Activated T-cell treated with anti-CD3 and anti-CD28 coated beads for 24 hours (primary cell): ENCODE data around the gene HIF1AN.
A peak's percentile ranks its signal among the peaks of the same experiment; 100 is the strongest.

Experiments
- DNase-seq: peaks from one replicate; pipeline ENCODE4 v3.0.0-alpha.2; 2020; ENCODE audit warnings: low read depth

HIF1AN gene

GRCh38 chr10:100522107-100522801 lies 13.5 kb upstream of the HIF1AN start:
- DNase-seq = no peak

GRCh38 chr10:100522945-100523344 lies 12.8 kb upstream of the HIF1AN start:
- no peak for DNase-seq

GRCh38 chr10:100524206-100524605 lies 11.5 kb upstream of the HIF1AN start:
- DNase-seq = no peak

DNA sequence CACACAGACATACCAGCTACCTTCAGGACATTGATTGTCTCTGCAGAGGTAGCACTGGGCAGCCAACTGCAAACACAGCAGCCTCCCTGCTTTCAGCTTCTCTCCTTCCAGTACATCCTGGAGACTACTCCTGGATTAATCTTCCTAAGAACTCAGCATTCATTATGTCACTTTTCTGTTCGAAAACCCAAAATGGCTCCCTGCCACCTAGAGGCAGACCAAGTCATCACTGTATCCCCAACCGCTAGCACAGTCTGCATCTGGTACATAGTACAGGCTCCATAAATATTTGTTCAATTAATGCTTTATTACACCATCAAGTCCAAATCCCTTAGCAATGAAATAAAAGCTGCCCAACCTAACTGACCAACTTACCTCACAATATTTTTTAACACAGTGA lies 11.1 kb upstream of the HIF1AN start:
- DNase-seq = no peak

DNA sequence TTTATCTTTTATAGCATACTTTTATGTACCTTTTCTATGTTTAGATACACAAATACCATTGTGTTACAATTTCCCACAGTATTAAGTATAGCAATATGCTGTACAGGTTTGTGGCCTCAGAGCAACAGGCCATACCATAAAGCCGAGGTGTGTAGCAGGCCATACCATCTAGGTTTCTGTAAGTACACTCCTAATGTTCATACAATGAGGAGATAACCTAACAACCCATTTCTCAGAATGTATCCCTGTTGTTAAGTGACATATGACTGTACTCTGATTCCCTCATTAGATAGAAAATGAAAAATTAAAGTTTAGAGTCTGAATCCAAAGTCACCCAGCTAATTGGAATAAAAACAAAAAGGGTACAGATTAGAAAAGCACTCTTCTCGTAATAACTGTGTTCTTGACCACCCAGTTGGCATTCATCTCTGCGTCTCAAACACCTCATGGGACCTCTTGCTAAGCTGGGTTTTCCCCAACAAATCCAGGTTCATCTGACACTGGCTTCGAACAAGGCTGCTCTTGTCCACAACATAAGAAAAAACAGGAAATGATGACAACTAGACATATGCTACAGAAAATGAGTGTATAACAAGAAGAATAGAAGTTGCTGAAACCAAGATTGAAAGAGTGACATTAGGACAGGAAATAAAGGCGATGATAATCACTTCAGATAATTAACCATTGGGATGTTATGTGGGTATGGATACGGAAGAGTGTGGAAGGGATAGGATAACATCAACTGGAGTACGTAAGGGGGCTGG lies 7.4 kb upstream of the HIF1AN start:
- DNase-seq = no peak

- DNase-seq = no peak
Observed at GRCh38 chr10:100528921-100529474, 6.7 kb upstream of the HIF1AN start.

- peak; percentile 85 for DNase-seq
Observed at GRCh38 chr10:100529475-100530298, 6.1 kb upstream of the HIF1AN start, which contains the start of gene NDUFB8. Gene NDUFB8 (minus strand): TSS chr10:100529871. CDS start chr10:100529851, 20 bp downstream.

DNA sequence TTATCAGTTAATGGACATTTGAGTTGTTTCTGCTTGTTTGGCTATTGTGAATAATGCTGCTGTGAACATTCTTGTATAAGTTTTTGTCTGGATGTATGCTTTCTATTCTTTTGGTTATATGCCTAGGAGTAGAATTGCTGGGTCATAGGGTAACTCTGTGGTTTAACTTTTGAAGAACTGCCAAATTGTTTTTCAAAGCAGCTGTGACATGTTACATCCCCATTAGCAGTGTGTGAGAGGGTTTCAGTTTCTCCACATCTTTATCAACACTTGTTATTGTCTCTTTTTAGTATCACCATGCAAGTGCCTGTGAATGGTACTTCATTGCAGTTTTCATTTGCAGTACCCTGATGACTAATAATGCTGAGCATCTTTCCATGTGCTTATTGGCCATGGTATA lies 4.0 kb upstream of the HIF1AN start:
- DNase-seq = no peak

DNA sequence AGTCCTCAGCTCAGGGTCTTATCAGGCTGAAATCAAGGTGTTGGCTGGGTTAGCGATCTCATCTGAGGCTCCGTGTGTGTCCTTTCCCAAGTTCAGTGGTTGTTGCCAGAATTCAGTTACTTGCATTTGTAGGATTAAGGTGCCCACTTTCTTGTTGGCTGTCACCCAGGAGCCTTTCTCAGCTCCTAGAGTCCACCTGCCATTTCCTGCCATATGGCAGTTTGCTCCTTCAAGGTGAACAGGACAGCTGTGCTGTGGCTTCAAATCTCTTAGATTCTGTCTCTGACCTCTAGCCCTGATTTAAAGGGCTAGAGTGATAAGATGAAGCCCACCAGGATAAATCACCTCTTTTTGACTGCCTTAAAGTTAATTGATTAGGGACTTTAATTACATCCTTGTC lies 1.0 kb upstream of the HIF1AN start:
- no peak for DNase-seq

GRCh38 chr10:100535338-100535714 lies 417 bp upstream of the HIF1AN start:
- DNase-seq = no peak

DNA sequence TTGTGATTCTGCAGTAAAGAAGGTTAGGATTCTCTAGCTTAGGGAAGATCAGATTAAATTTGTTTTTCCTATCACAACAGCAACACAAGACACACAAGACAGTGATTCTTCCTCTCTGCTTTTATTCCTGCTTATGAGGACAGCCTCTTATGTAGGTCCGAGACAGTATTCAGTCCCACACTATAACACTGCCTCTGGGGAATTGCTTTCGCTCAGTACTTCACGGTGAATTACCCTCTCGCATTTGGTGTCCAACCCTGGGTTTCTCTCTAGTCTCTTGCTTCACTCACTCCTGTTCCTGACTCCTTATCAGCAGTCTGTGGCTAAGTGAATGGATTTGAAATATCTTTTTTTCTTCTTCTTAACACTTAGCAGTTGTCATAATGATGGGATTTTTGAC lies 1.7 kb downstream of the HIF1AN start:
- DNase-seq = no peak

DNA sequence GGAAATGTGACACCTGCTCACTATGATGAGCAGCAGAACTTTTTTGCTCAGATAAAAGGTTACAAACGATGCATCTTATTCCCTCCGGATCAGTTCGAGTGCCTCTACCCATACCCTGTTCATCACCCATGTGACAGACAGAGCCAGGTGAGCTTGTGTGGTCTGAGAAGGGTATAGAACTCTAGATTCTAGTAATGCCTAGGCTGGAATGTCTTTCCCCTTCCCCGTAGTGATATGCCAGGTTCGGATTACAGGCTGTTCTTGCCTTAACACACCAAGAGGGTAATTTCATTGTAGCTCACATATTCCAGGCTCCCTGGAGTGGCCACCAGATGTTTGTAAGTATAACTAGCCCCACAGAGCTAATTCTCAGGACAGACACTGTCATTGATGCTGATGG lies 9.2 kb downstream of the HIF1AN start:
- no peak for DNase-seq

DNA sequence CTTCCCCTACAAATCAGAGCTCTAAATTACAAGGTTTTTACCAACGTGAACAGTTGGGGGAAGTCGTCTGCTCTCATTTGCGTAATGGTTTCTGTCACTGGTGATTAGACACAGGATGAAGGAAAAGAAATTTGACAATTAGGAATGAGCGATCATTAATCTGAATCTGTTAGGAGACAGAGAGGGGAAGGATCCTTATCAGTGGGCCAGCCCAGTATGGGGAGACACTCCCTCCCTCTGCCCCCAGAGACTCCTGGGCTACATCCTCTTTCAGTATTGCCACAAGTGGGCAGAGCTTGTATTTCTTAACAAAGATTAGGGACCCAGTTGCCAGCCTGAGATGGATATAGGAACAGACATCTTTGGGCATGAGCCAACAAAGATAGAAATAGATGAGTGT lies 15.5 kb downstream of the HIF1AN start:
- no peak for DNase-seq

DNA sequence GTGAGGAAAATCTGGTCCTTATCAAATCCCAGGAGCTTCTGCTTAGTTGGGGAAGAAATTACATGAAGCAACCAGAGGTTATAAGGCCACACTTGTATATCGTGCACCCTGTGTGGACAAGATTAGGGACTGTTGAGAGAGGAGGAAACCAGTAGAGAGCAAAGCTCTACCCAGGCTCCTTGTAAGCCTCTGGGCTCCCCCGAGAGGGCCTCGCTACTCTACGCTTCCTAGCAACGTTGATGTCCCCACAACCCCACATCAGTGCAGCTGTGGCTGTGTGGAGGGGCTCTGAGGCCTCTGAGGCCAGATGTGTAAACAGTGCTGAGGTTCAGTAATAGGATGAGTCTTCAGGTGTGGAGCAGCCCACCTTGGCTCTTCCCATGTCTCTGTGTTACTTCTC lies 16.0 kb downstream of the HIF1AN start:
- DNase-seq = no peak

GRCh38 chr10:100553929-100554328 lies 18.2 kb downstream of the HIF1AN start:
- DNase-seq = no peak

- DNase-seq = no peak
Observed at GRCh38 chr10:100554902-100555301, 19.2 kb downstream of the HIF1AN start.

GRCh38 chr10:100560248-100560647 lies 24.5 kb downstream of the HIF1AN start:
- DNase-seq = no peak

GRCh38 chr10:100561005-100561404 lies 25.3 kb downstream of the HIF1AN start:
- no peak for DNase-seq

- peak; percentile 68 for DNase-seq
Observed at GRCh38 chr10:100562008-100562672, 26.4 kb downstream of the HIF1AN start.

DNA sequence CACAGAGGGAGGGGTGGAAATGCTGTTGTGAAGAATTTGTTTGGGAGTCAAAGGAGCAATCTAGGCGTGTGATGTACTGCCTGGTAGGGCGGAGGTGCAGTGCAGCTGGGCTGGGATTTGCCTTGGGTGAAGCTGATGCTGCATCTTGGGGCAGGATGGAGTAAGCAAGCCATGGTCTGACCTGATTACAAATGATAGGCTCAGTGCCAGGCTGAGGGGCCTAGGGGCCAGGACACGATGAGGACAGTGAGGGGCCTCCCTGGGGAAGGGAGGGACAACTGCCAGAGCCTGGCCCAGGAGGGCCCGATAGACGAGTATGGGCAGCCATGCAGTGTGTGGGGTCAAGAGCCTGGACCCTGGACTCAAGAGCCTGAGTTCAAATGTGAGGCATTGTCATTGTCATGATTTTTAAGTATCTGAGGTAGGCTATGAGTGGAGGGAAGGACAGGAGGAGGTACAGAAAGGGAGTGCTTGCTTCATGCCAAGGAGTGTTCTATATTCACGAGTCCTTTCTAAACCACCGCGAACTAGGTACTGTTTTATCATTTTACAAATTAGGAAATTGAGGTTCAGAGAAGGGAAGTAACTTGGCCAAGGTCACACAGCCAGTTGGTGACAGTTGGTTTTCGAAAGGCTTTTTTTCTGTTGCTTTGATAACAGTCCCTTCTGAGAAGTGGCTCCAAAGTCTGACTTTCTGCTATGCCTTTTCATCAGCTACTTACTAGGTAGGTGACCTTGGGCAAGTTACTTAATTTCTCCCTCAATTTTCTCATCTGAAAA lies 29.7 kb downstream of the HIF1AN start:
- DNase-seq = no peak

DNA sequence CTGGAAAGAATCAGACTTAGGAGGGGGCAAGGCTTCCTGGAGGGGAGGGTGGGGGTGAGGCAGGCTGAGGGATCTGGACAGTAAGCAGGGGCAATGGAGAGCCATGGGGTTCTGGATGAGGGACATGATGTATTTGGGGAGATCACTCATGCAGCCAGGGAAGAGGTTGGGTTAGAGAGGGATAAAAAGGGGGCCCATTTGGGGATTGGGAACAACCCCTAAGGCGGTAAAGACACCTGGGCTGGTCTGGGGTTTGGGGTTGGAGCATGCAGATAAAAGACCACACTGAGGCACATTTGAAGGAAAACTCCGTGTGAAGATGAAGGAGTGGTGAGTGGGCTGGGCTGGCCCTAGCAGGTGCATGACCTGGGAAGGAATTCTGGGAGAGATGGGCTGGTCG lies 30.8 kb downstream of the HIF1AN start:
- DNase-seq = no peak
